Effector CD4-positive, alpha-beta T cell (primary cell): ENCODE measurements around the gene VSIG8. TPM values are rescaled to one million over a fixed set of nuclear protein-coding genes. Genes with fewer than 3 reads are reported as not detected.
A peak's percentile ranks its signal among the peaks of the same experiment; 100 is the strongest.
"Not testable (repeated sequence)": the region's sequence is repeated elsewhere in the genome, so short reads cannot be mapped to it uniquely, and the experiment has no call there.

ENCODE experiments used
- DNase-seq: peaks from one replicate; pipeline ENCODE4 v3.0.0-alpha.2; 2020
- total RNA-seq: gene quantifications from one replicate; lab custom pipeline; 2026; lab: John Stamatoyannopoulos, UW

Gene VSIG8
- not detected for total RNA-seq

- DNase-seq, result no peak
Observed at GRCh38 chr1:159862557-159862956, at the start of gene VSIG8. VSIG8 (minus strand) TSS chr1:159862657; CDS start chr1:159862521, 136 bp downstream.

- DNase-seq, result no peak
Observed at GRCh38 chr1:159911326-159912070, 49.0 kb upstream of the VSIG8 start.

GRCh38 chr1:159908031-159908940, 45.8 kb upstream of the VSIG8 start:
- no peak for DNase-seq

- no peak for DNase-seq
Observed at GRCh38 chr1:159906960-159907359, 44.5 kb upstream of the VSIG8 start.

- not testable (repeated sequence) for DNase-seq
Observed at GRCh38 chr1:159904036-159904435, 41.6 kb upstream of the VSIG8 start.

GRCh38 chr1:159902541-159902940, 40.1 kb upstream of the VSIG8 start:
- no peak for DNase-seq

GRCh38 chr1:159900755-159901360, 38.4 kb upstream of the VSIG8 start:
- no peak for DNase-seq

GRCh38 chr1:159900086-159900680, 37.7 kb upstream of the VSIG8 start, which contains the start of gene CFAP45:
CFAP45 (minus strand) TSS chr1:159900165; CDS start chr1:159900098, 67 bp downstream.
- no peak for DNase-seq

- not testable (repeated sequence) for DNase-seq
Observed at GRCh38 chr1:159899634-159900033, 37.2 kb upstream of the VSIG8 start.

- DNase-seq, result no peak
Observed at GRCh38 chr1:159898527-159898926, 36.1 kb upstream of the VSIG8 start.

- DNase-seq, result no peak
Observed at GRCh38 chr1:159897962-159898361, 35.5 kb upstream of the VSIG8 start.

- no peak for DNase-seq
Observed at GRCh38 chr1:159896546-159896930, 34.1 kb upstream of the VSIG8 start.

GRCh38 chr1:159895836-159896545, 33.5 kb upstream of the VSIG8 start:
- no peak for DNase-seq

GRCh38 chr1:159895286-159895685, 32.8 kb upstream of the VSIG8 start:
- no peak for DNase-seq

GRCh38 chr1:159892944-159893343, 30.5 kb upstream of the VSIG8 start:
- no peak for DNase-seq

GRCh38 chr1:159891275-159892157, 29.1 kb upstream of the VSIG8 start:
- DNase-seq, result peak; percentile 55

- no peak for DNase-seq
Observed at GRCh38 chr1:159890390-159890789, 27.9 kb upstream of the VSIG8 start.

- no peak for DNase-seq
Observed at GRCh38 chr1:159889821-159890252, 27.4 kb upstream of the VSIG8 start.

GRCh38 chr1:159889202-159889601, 26.7 kb upstream of the VSIG8 start:
- no peak for DNase-seq

- no peak for DNase-seq
Observed at GRCh38 chr1:159884296-159884695, 21.8 kb upstream of the VSIG8 start.

GRCh38 chr1:159883134-159883533, 20.7 kb upstream of the VSIG8 start:
- no peak for DNase-seq
